GM18499 (cell line): ENCODE results near the gene SLC39A9.
"Not testable (repeated sequence)": the region's sequence is repeated elsewhere in the genome, so short reads cannot be mapped to it uniquely, and the experiment has no call there.

ENCODE experiments used
- ATAC-seq: cut with Tn5 transposase; IDR thresholded peaks from one replicate; pipeline ENCODE4 v1.9.1; 2021; ENCODE audit warnings: moderate number of reproducible peaks; ENCODE audit not compliant: insufficient read depth, unreplicated experiment

The SLC39A9 gene

GRCh38 chr14:69495341-69495921 lies 96.9 kb downstream of the SLC39A9 start:
- no peak for ATAC-seq

GRCh38 chr14:69497866-69498265 lies 99.4 kb downstream of the SLC39A9 start:
- ATAC-seq: not testable (repeated sequence)

GRCh38 chr14:69498286-69498685 lies 99.8 kb downstream of the SLC39A9 start:
- not testable (repeated sequence) for ATAC-seq

GRCh38 chr14:69499436-69499835 lies 100.9 kb downstream of the SLC39A9 start:
- ATAC-seq: no peak

GRCh38 chr14:69500096-69500495 lies 101.6 kb downstream of the SLC39A9 start:
- no peak for ATAC-seq

GRCh38 chr14:69500736-69501135 lies 102.2 kb downstream of the SLC39A9 start:
- ATAC-seq: no peak

GRCh38 chr14:69501423-69501838 lies 102.9 kb downstream of the SLC39A9 start:
- ATAC-seq: no peak

- no peak for ATAC-seq
Observed at GRCh38 chr14:69504775-69505174, 106.3 kb downstream of the SLC39A9 start.

- ATAC-seq: no peak
Observed at GRCh38 chr14:69505338-69506240, 107.1 kb downstream of the SLC39A9 start.

- ATAC-seq: no peak
Observed at GRCh38 chr14:69506241-69506595, 107.7 kb downstream of the SLC39A9 start.
